ENCODE results near the gene POLK. TPM values are rescaled to one million over a fixed set of nuclear protein-coding genes. Genes with fewer than 3 reads are reported as not detected.

Gene POLK
- total and polyA plus RNA-seq, 4 donors = 6.6 to 68.6 (median 18.5) TPM

DNA sequence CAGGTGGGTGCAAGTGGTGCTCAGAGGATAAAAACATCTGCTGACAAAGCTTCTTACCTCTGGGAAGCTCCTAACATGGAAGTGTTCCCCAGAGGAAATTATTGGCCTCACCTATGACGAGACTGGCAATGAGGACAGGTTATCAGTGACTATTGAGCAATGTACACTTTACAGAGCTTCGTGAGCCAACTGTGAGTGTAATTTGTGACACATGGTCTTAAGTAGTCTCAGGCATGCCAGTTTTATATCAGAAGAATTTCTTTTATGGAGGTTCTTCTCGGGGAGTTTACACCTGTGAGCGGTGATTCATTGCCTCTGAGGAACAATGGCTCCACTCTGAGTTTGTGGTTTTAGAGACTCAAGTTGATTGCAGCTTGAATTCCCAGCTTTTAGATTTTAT lies 110.9 kb downstream of the POLK start:
- Histone ChIP-seq H3K4me1 (ENCODE audit: control insufficient read depth in 5 of 5, insufficient read depth in 5 of 5, low read length in 5 of 5) (peaks cover 0 to 13% (median 4%) of the 10 kb centered on the region in 5 donors), H3K4me3 (no peak overlapping the region), H3K27ac (ENCODE audit: low read depth in 1 of 2, low read length in 1 of 2) (peak overlapping the region in 1 of 2 donors; percentile 54), H3K36me3 (ENCODE audit: control insufficient read depth in 4 of 4, insufficient read depth in 4 of 4, low read length in 4 of 4) (no peaks in the 10 kb centered on the region), H3K27me3 (ENCODE audit: control insufficient read depth in 3 of 3, insufficient read depth in 3 of 3, low read length in 2 of 3) (no peaks in the 10 kb centered on the region), H3K9me3 (ENCODE audit: control insufficient read depth in 4 of 4, insufficient read depth in 3 of 4, low read length in 3 of 4) (peaks cover 0 to 2% (median 0%) of the 10 kb centered on the region in 4 donors), H3K9ac (ENCODE audit: insufficient read depth in 1 of 2, low read length in 2 of 2) (no peak overlapping the region)
- DNase-seq (peak in 1 of 3 donors; percentile 18), ATAC-seq (ENCODE audit: insufficient read depth, low FRiP score) (peak; percentile 75)
- WGBS, 2 donors = 68 to 91% methylated on average over 4 of the region's 4 CpGs
- TF ChIP-seq CTCF (IDR thresholded peaks at IDR 0.05; ENCODE audit: control extremely low read depth, extremely low read depth) = no peak

- ATAC-seq (ENCODE audit: insufficient read depth, low FRiP score) = peak; percentile 55
- peaks cover 0 to 5% (median 2%) of the 10 kb centered on the region in 5 donors for H3K4me1 ChIP-seq (ENCODE audit: control insufficient read depth in 5 of 5, insufficient read depth in 5 of 5, low read length in 5 of 5)
- no peak for TF ChIP-seq CTCF (IDR thresholded peaks at IDR 0.05; ENCODE audit: control extremely low read depth, extremely low read depth)
Observed at GRCh38 chr5:75623846-75624245, 112.2 kb downstream of the POLK start.

GRCh38 chr5:75626959-75627358 lies 115.3 kb downstream of the POLK start:
- no peak overlapping the region for H3K4me3 ChIP-seq
- peaks cover 0 to 2% (median 0%) of the 10 kb centered on the region in 4 donors for H3K9me3 ChIP-seq (ENCODE audit: control insufficient read depth in 4 of 4, insufficient read depth in 3 of 4, low read length in 3 of 4)
- no peak for TF ChIP-seq CTCF (IDR thresholded peaks at IDR 0.05; ENCODE audit: control extremely low read depth, extremely low read depth)
- H3K9ac ChIP-seq (ENCODE audit: insufficient read depth in 1 of 2, low read length in 2 of 2) = no peak overlapping the region
- H3K27ac ChIP-seq (ENCODE audit: low read depth in 1 of 2, low read length in 1 of 2) = no peak overlapping the region
- peaks cover 0 to 1% (median 0%) of the 10 kb centered on the region in 4 donors for H3K36me3 ChIP-seq (ENCODE audit: control insufficient read depth in 4 of 4, insufficient read depth in 4 of 4, low read length in 4 of 4)
- H3K4me1 ChIP-seq (ENCODE audit: control insufficient read depth in 5 of 5, insufficient read depth in 5 of 5, low read length in 5 of 5) = peaks cover 0 to 5% (median 0%) of the 10 kb centered on the region in 5 donors
- DNase-seq (no peak), ATAC-seq (ENCODE audit: insufficient read depth, low FRiP score) (no peak)
- H3K27me3 ChIP-seq (ENCODE audit: control insufficient read depth in 3 of 3, insufficient read depth in 3 of 3, low read length in 2 of 3) = no peaks in the 10 kb centered on the region

More at GRCh38 chr5:75623846-75624245, 112.2 kb downstream of the POLK start:
- Histone ChIP-seq H3K27ac (ENCODE audit: low read depth in 1 of 2, low read length in 1 of 2) (no peak overlapping the region), H3K27me3 (ENCODE audit: control insufficient read depth in 3 of 3, insufficient read depth in 3 of 3, low read length in 2 of 3) (no peaks in the 10 kb centered on the region), H3K9ac (ENCODE audit: insufficient read depth in 1 of 2, low read length in 2 of 2) (no peak overlapping the region), H3K4me3 (no peak overlapping the region), H3K9me3 (ENCODE audit: control insufficient read depth in 4 of 4, insufficient read depth in 3 of 4, low read length in 3 of 4) (peaks cover 0 to 2% (median 0%) of the 10 kb centered on the region in 4 donors), H3K36me3 (ENCODE audit: control insufficient read depth in 4 of 4, insufficient read depth in 4 of 4, low read length in 4 of 4) (peaks cover 0 to 1% (median 0%) of the 10 kb centered on the region in 4 donors)
- DNase-seq = no peak

- no peak overlapping the region for H3K9ac ChIP-seq (ENCODE audit: insufficient read depth in 1 of 2, low read length in 2 of 2)
- no peak for TF ChIP-seq CTCF (IDR thresholded peaks at IDR 0.05; ENCODE audit: control extremely low read depth, extremely low read depth)
- H3K9me3 ChIP-seq (ENCODE audit: control insufficient read depth in 4 of 4, insufficient read depth in 3 of 4, low read length in 3 of 4) = peaks cover 0 to 2% (median 0%) of the 10 kb centered on the region in 4 donors
- ATAC-seq (ENCODE audit: insufficient read depth, low FRiP score) = no peak
- WGBS, 2 donors = 92 to 100% methylated on average over 1 of the region's 1 CpG
- no peak overlapping the region for H3K4me3 ChIP-seq
- no peak overlapping the region for H3K27ac ChIP-seq (ENCODE audit: low read depth in 1 of 2, low read length in 1 of 2)
- DNase-seq = peak in 1 of 3 donors; percentile 41
- H3K27me3 ChIP-seq (ENCODE audit: control insufficient read depth in 3 of 3, insufficient read depth in 3 of 3, low read length in 2 of 3) = no peaks in the 10 kb centered on the region
- peaks cover 0 to 1% (median 0%) of the 10 kb centered on the region in 4 donors for H3K36me3 ChIP-seq (ENCODE audit: control insufficient read depth in 4 of 4, insufficient read depth in 4 of 4, low read length in 4 of 4)
- H3K4me1 ChIP-seq (ENCODE audit: control insufficient read depth in 5 of 5, insufficient read depth in 5 of 5, low read length in 5 of 5) = peaks cover 0 to 5% (median 2%) of the 10 kb centered on the region in 5 donors
Observed at GRCh38 chr5:75627801-75628200, 116.1 kb downstream of the POLK start.

Data from lung (tissue), 12 donors.